GM21381 (cell line): ENCODE measurements around the gene EFNA5.

Experiments
- ATAC-seq: cut with Tn5 transposase; IDR thresholded peaks from one replicate; pipeline ENCODE4 v1.9.1; 2021; ENCODE audit warnings: mild to moderate bottlenecking, moderate library complexity; ENCODE audit not compliant: unreplicated experiment

The EFNA5 gene

GRCh38 chr5:107604990-107605389 is 65.7 kb downstream of the EFNA5 start:
- no peak for ATAC-seq

GRCh38 chr5:107604146-107604910 is 66.4 kb downstream of the EFNA5 start:
- no peak for ATAC-seq

GRCh38 chr5:107603349-107603748 is 67.4 kb downstream of the EFNA5 start:
- ATAC-seq = no peak

- no peak for ATAC-seq
Observed at GRCh38 chr5:107602896-107603295, 67.8 kb downstream of the EFNA5 start.

- no peak for ATAC-seq
Observed at GRCh38 chr5:107601076-107601475, 69.7 kb downstream of the EFNA5 start.

- ATAC-seq = no peak
Observed at GRCh38 chr5:107598958-107599357, 71.8 kb downstream of the EFNA5 start.

- ATAC-seq = no peak
Observed at GRCh38 chr5:107597803-107598202, 72.9 kb downstream of the EFNA5 start.

GRCh38 chr5:107597247-107597646 is 73.5 kb downstream of the EFNA5 start:
- ATAC-seq = no peak

GRCh38 chr5:107594253-107595045 is 76.3 kb downstream of the EFNA5 start:
- no peak for ATAC-seq

GRCh38 chr5:107593009-107593408 is 77.7 kb downstream of the EFNA5 start:
- ATAC-seq = no peak

- ATAC-seq = no peak
Observed at GRCh38 chr5:107592515-107592914, 78.2 kb downstream of the EFNA5 start.

- no peak for ATAC-seq
Observed at GRCh38 chr5:107590686-107591085, 80.1 kb downstream of the EFNA5 start.

GRCh38 chr5:107589520-107590193 is 81.1 kb downstream of the EFNA5 start:
- ATAC-seq = no peak

- no peak for ATAC-seq
Observed at GRCh38 chr5:107582625-107583024, 88.1 kb downstream of the EFNA5 start.

GRCh38 chr5:107580889-107581820 is 89.6 kb downstream of the EFNA5 start:
- ATAC-seq = no peak

GRCh38 chr5:107578051-107578635 is 92.6 kb downstream of the EFNA5 start:
- ATAC-seq = no peak

- no peak for ATAC-seq
Observed at GRCh38 chr5:107577394-107577950, 93.3 kb downstream of the EFNA5 start.

- ATAC-seq = no peak
Observed at GRCh38 chr5:107576736-107577393, 93.9 kb downstream of the EFNA5 start.

- ATAC-seq = no peak
Observed at GRCh38 chr5:107576155-107576554, 94.6 kb downstream of the EFNA5 start.
